Measurements from ENCODE around the gene TVP23C. TPM values are rescaled to one million over a fixed set of nuclear protein-coding genes. Genes with fewer than 3 reads are reported as not detected.

The TVP23C gene
- total RNA-seq, 2 experiments from 2014 or later: 14.8 to 16.0 TPM

DNA sequence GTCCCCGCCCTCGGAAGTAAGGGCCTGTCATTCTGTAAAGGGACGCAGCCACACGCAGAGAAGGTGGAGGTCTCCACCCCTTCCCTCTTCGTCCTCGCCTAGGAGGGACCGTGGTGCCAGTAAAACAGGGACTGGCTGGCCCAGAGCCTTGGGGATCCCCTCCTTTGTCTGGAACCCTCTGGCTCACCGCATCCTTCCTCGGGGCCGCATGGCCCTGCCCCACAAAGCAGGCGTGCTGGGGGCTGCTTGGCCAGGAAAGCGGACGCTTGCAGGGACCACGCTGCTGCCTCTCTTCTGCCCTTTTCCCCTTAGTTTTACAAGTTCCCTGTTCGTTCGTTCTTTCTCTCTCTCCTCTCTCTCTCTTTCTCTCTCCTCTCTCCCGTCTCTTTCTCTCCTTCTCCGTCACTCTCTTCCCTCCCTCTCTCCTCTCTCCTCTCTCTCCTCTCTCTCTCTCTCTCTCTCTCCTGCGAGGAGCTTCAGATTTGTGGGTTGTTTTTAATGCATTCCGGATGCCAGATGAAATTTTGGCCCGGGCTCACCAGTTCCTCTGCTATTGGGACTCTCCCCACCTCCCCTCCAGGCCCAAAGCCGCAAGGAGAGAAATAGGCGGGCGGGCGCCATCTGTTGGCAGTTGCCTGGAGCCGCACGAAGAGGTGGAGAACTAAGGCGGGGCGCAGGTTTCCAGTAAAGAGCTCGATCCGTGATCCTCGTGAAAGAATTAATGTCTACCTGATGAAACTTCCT, 60.7 kb downstream of the TVP23C start:
- ATAC-seq (ENCODE audit: poor library complexity) (peak; percentile 66), DNase-seq (peak; percentile 21 to 75 (median 50))
- Histone ChIP-seq H3K4me1 (ENCODE audit: insufficient read depth, low read length) (peaks cover 10% of the 10 kb centered on the region), H3K9me3 (ENCODE audit: control insufficient read depth in 1 of 2, insufficient read depth in 1 of 2, low read length in 2 of 2) (no peaks in the 10 kb centered on the region), H3K36me3 (ENCODE audit: insufficient read depth, low read length) (peaks cover 6% of the 10 kb centered on the region), H3K4me3 (ENCODE audit: low read length) (no peak overlapping the region), H3K27me3 (ENCODE audit: control insufficient read depth in 1 of 2, insufficient read depth in 2 of 2, low read length in 2 of 2) (no peaks in the 10 kb centered on the region), H3K27ac (ENCODE audit: low read depth in 1 of 2, low read length in 2 of 2) (no peak overlapping the region)
- Mint-ChIP-seq H3K27ac (no peak overlapping the region), H3K36me3 (ENCODE audit: low read depth) (peaks cover 28% of the 10 kb centered on the region), H3K4me1 (ENCODE audit: low read depth) (peaks cover 6% of the 10 kb centered on the region), H3K27me3 (no peaks in the 10 kb centered on the region), H3K4me3 (no peak overlapping the region), H3K9me3 (no peaks in the 10 kb centered on the region)
- ChIA-PET POLR2A (interaction anchor here (1.2 kb wide), 1 partner anchor 8 kb away, joined by 4 read pairs; no protein-coding TSS in a partner anchor), CTCF (interaction anchor here (0.6 to 0.7 kb wide), 3 partner anchors 12 to 958 kb away, joined by 3 read pairs; no protein-coding TSS in a partner anchor)
- peak; percentile 57 for TF ChIP-seq CTCF (IDR thresholded peaks at IDR 0.05)
- intact Hi-C loops (cut with DNase I, micrococcal nuclease): loop anchor here (1.0 to 2.0 kb wide), 2 partner anchors 245 to 246 kb away; no protein-coding TSS in a partner anchor

DNA sequence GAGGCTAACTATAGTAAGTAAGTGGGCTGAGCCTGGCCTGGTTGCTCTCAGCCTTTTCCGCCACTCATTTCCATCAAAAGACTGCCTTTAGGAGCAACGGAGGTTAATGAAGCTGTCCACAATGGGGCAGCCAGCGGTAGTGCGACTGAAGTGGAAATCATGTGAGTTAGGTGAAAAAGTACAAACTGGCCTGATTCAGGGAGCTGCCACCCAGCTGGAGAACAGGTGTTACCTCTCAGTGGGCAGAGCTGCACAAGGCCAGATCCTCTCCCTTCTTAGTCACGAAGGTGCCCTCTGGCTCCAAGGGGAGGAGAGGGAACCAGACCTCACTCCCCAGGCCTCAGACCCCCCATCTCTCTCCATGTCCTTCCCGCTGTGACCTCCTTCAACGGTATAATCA, 61.5 kb downstream of the TVP23C start:
- H3K9me3 Mint-ChIP-seq: no peaks in the 10 kb centered on the region
- H3K4me3 Mint-ChIP-seq: no peak overlapping the region
- POLR2A ChIA-PET: no interaction called here
- Histone ChIP-seq H3K9me3 (ENCODE audit: control insufficient read depth in 1 of 2, insufficient read depth in 1 of 2, low read length in 2 of 2) (no peaks in the 10 kb centered on the region), H3K27ac (ENCODE audit: low read depth in 1 of 2, low read length in 2 of 2) (no peak overlapping the region), H3K36me3 (ENCODE audit: insufficient read depth, low read length) (peaks cover 6% of the 10 kb centered on the region), H3K4me3 (ENCODE audit: low read length) (no peak overlapping the region), H3K4me1 (ENCODE audit: insufficient read depth, low read length) (peaks cover 10% of the 10 kb centered on the region), H3K27me3 (ENCODE audit: control insufficient read depth in 1 of 2, insufficient read depth in 2 of 2, low read length in 2 of 2) (no peaks in the 10 kb centered on the region)
- intact Hi-C loops (cut with DNase I, micrococcal nuclease): loop anchor here in 1 of 2 experiments (2.0 kb wide), 1 partner anchor 245 kb away; no protein-coding TSS in a partner anchor
- TF ChIP-seq CTCF (IDR thresholded peaks at IDR 0.05): no peak
- CTCF ChIA-PET: no interaction called here
- H3K4me1 Mint-ChIP-seq (ENCODE audit: low read depth): peaks cover 6% of the 10 kb centered on the region
- DNase-seq (no peak), ATAC-seq (ENCODE audit: poor library complexity) (no peak)
- H3K27ac Mint-ChIP-seq: no peak overlapping the region
- H3K36me3 Mint-ChIP-seq (ENCODE audit: low read depth): peaks cover 31% of the 10 kb centered on the region
- no peaks in the 10 kb centered on the region for H3K27me3 Mint-ChIP-seq

GRCh38 chr17:15501282-15501681, 62.0 kb downstream of the TVP23C start:
- H3K27ac Mint-ChIP-seq: no peak overlapping the region
- DNase-seq (no peak), ATAC-seq (ENCODE audit: poor library complexity) (no peak)
- no peaks in the 10 kb centered on the region for H3K27me3 ChIP-seq (ENCODE audit: control insufficient read depth in 1 of 2, insufficient read depth in 2 of 2, low read length in 2 of 2)
- no peak overlapping the region for H3K4me3 ChIP-seq (ENCODE audit: low read length)
- ChIA-PET POLR2A (no interaction called here), CTCF (no interaction called here)
- H3K36me3 ChIP-seq (ENCODE audit: insufficient read depth, low read length): peaks cover 6% of the 10 kb centered on the region
- H3K4me1 ChIP-seq (ENCODE audit: insufficient read depth, low read length): peaks cover 10% of the 10 kb centered on the region
- peaks cover 30% of the 10 kb centered on the region for H3K36me3 Mint-ChIP-seq (ENCODE audit: low read depth)
- no peak for TF ChIP-seq CTCF (IDR thresholded peaks at IDR 0.05)
- no peaks in the 10 kb centered on the region for H3K9me3 Mint-ChIP-seq
- H3K27me3 Mint-ChIP-seq: no peaks in the 10 kb centered on the region
- no peak overlapping the region for H3K4me3 Mint-ChIP-seq
- H3K9me3 ChIP-seq (ENCODE audit: control insufficient read depth in 1 of 2, insufficient read depth in 1 of 2, low read length in 2 of 2): no peaks in the 10 kb centered on the region
- intact Hi-C loops (cut with DNase I, micrococcal nuclease): no loop called here
- no peak overlapping the region for H3K27ac ChIP-seq (ENCODE audit: low read depth in 1 of 2, low read length in 2 of 2)
- H3K4me1 Mint-ChIP-seq (ENCODE audit: low read depth): peaks cover 6% of the 10 kb centered on the region
